HG03103 (cell line): ENCODE data around the gene NPHP4.

Source experiments
- ATAC-seq: cut with Tn5 transposase; IDR thresholded peaks from one replicate; pipeline ENCODE4 v1.9.1; 2021; ENCODE audit warnings: low read depth; ENCODE audit not compliant: unreplicated experiment

NPHP4 gene

GRCh38 chr1:5992026-5992813, at the start of gene NPHP4:
TSS of gene NPHP4 (minus strand) at chr1:5992425. CDS start at chr1:5986289, 6,136 bp downstream.
- ATAC-seq = peak; percentile 86

- no peak for ATAC-seq
Measured at GRCh38 chr1:6041432-6042062, 49.3 kb upstream of the NPHP4 start.

GRCh38 chr1:6040861-6041415, 48.7 kb upstream of the NPHP4 start:
- no peak for ATAC-seq

GRCh38 chr1:6040444-6040843, 48.2 kb upstream of the NPHP4 start:
- no peak for ATAC-seq

GRCh38 chr1:6039031-6039430, 46.8 kb upstream of the NPHP4 start:
- no peak for ATAC-seq

GRCh38 chr1:6038603-6039002, 46.4 kb upstream of the NPHP4 start:
- no peak for ATAC-seq

GRCh38 chr1:6037338-6037762, 45.1 kb upstream of the NPHP4 start:
- no peak for ATAC-seq

GRCh38 chr1:6035719-6036118, 43.5 kb upstream of the NPHP4 start:
- ATAC-seq = no peak

- no peak for ATAC-seq
Measured at GRCh38 chr1:6035303-6035702, 43.1 kb upstream of the NPHP4 start.

GRCh38 chr1:6034750-6035096, 42.5 kb upstream of the NPHP4 start:
- no peak for ATAC-seq

GRCh38 chr1:6033986-6034749, 41.9 kb upstream of the NPHP4 start:
- ATAC-seq = no peak

GRCh38 chr1:6033124-6033523, 40.9 kb upstream of the NPHP4 start:
- no peak for ATAC-seq

- ATAC-seq = no peak
Measured at GRCh38 chr1:6030547-6031261, 38.5 kb upstream of the NPHP4 start.

GRCh38 chr1:6030132-6030531, 37.9 kb upstream of the NPHP4 start:
- ATAC-seq = no peak

- ATAC-seq = no peak
Measured at GRCh38 chr1:6029351-6029750, 37.1 kb upstream of the NPHP4 start.

GRCh38 chr1:6028042-6028850, 36.0 kb upstream of the NPHP4 start:
- no peak for ATAC-seq

GRCh38 chr1:6027591-6027990, 35.4 kb upstream of the NPHP4 start:
- ATAC-seq = no peak

GRCh38 chr1:6026095-6026809, 34.0 kb upstream of the NPHP4 start:
- ATAC-seq = peak; percentile 91
